Activated T-cell treated with anti-CD3 and anti-CD28 coated beads for 48 hours (primary cell): Measurements from ENCODE around the gene TAS2R13.

ENCODE experiments used
- DNase-seq: peaks from one replicate; pipeline ENCODE4 v3.0.0-alpha.2; 2020; ENCODE audit warnings: low read depth

TAS2R13 gene

GRCh38 chr12:10909462-10909861 is at the start of gene TAS2R13:
Gene TAS2R13 (minus strand): TSS chr12:10909562. CDS start chr12:10909298, 264 bp downstream.
- no peak for DNase-seq

DNA sequence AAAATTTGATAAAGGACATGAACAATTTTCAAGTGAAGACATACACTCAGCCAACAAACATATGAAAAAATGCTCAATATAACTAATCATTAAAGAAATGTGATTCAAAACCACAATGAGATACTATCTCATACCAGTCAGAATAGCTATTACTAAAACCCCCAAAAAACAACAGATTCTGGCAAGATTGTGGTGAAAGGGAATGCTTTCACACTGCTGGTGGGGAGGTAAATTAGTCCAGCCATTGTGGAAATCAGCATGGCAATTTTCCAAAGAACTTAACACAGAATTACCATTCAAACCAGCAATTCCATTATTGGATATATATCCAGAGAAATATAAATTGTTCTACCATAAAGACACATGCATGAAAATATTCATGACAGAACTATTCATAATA is 48.4 kb upstream of the TAS2R13 start:
- no peak for DNase-seq

- no peak for DNase-seq
Observed at GRCh38 chr12:10956085-10956484, 46.7 kb upstream of the TAS2R13 start.

- no peak for DNase-seq
Observed at GRCh38 chr12:10952645-10953044, 43.3 kb upstream of the TAS2R13 start.

GRCh38 chr12:10943167-10943566 is 33.8 kb upstream of the TAS2R13 start:
- no peak for DNase-seq

DNA sequence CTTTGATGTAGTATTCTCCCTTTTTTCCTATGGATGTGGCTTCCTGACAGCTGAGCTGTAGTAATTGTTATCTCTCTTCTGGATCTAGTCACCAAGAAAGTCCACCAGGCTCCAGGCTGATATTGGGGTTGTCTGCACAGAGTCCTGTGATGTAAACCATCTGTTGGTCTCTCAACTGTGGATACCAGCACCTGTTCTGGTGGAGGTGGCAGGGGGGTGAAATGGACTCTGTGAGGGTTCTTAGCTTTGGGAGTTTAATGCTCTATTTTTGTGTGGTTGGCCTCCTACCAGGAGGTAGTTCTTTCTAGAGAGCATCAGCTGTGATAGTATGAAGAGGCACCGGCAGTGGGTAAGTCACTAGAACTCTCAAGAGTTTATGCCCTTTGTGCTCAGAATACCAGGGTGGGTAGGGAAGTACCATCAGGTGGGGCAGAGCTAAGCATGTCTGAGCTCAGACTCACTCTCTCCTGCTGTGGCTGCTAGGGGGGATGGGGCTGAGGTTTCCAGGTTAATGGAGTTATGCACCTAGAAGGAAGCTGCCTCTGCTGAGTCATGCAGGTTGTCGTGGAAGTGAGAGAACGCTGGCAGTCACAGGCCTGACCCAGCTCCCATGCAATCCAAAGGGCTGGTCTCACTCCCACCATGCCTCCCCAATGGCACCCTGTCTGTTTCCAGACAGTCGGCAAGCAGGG is 32.7 kb upstream of the TAS2R13 start:
- DNase-seq, result no peak

DNA sequence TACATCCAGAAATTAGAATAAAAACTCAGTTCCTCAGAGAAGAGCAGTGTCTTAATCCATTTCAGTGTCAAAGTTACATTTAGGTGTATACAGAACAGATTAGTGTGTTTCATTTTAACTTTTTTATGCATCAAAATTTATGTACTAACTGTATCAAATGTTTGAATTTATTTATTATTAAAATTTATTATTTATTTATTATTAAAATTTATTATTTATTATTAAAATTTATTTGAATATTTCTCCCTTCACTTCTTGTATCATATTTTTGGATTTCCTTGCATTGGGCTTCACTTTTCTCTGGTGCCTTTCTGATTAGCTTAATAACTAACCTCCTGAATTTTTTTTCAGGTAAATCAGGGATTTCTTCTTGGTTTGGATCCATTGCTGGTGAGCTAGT is 32.0 kb upstream of the TAS2R13 start:
- no peak for DNase-seq

GRCh38 chr12:10940389-10940788 is 31.0 kb upstream of the TAS2R13 start:
- no peak for DNase-seq

DNA sequence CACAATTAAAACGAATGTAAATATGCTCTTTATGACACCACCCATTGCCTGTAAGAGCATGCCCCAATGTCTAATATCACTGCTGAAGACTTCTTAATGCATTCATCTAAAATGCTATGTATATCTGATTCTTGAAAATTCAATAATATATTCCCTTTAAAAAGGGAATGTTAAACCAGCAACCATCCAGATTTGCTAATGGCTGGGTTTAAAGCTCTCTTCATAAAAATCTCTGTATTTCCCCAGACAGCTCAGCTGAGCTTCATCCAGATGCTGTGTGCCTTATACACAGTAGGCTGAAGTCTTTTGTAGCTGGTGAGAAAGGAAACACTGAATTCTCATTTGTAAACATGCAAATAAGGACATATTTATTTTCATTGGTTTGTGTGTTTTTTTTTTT is 29.8 kb upstream of the TAS2R13 start, which contains the start of gene TAS2R14:
TSS of gene TAS2R14 (minus strand) at position 101 of the 400 bp plus-strand sequence. CDS start at position 45, 56 bp downstream.
- no peak for DNase-seq

DNA sequence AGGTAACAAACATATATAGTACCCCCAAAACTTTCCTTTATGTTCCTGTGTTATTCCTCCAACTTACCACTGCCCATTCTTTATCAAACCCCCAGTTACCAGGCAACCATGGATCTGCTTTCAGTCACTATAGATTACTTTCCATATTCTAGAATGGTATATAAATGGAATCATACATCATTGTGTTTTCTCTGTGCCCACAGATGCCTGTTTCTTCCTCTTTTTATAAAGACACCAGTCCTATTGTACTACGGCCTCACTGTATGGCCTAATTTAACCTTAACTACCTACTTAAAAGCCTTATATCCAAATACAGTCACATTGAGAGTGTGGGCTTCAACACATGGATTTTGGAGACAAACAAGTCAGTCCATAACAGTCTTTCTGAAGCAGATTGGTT is 27.1 kb upstream of the TAS2R13 start:
- DNase-seq, result no peak

DNA sequence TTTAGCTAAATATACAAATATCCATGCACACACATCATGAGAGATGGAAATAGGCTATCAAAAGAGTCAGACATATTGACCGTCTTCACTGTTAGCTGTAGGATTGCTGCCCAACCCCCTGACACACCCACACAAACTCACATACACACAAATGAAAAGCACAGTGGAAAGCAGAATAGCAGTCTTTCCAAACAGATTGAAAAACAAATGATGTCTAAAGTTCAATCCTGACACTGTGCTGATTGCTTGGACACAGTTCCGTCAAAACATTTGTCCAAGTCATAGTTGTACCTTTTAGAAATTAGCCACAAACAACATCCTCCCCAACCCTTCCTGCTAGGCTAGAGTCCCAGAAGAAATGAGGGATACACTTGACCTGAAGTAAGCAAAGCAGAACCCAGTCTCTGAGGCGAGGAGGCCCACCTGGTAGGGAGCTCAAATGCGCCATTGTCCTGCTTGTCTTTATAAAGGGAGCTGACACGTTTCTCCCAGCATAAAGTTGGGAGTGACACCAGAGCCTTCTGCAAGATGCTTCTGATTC is 19.5 kb upstream of the TAS2R13 start, which contains the start of gene PRH2:
TSS of gene PRH2 (plus strand) at position 491 of the 541 bp plus-strand sequence. CDS start at position 529, 38 bp downstream.
- DNase-seq, result no peak

GRCh38 chr12:10926269-10926668 is 16.9 kb upstream of the TAS2R13 start:
- no peak for DNase-seq

DNA sequence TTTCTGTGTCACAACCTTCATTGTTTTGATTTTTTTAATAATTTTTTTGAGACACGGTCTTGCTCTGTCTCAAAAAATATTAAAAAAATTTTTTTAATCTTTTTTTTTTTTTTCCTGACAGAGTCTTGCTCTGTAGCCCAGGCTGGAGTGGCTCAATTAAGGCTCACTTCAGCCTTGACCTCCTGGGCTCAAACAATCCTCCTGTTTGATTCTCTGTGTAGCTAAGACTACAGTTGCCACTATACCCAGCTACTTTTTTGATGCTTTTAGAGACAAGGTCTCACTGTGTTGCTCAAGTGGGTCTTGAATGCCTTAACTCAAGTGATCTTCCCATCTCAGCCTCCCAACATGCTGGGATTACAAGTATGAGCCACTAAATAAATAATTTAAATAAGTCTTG is 10.4 kb upstream of the TAS2R13 start:
- DNase-seq, result no peak

GRCh38 chr12:10910380-10910779 is 1.0 kb upstream of the TAS2R13 start:
- DNase-seq, result no peak

GRCh38 chr12:10904686-10905085 is 4.7 kb downstream of the TAS2R13 start:
- DNase-seq, result no peak

- no peak for DNase-seq
Observed at GRCh38 chr12:10901427-10901826, 7.9 kb downstream of the TAS2R13 start.

DNA sequence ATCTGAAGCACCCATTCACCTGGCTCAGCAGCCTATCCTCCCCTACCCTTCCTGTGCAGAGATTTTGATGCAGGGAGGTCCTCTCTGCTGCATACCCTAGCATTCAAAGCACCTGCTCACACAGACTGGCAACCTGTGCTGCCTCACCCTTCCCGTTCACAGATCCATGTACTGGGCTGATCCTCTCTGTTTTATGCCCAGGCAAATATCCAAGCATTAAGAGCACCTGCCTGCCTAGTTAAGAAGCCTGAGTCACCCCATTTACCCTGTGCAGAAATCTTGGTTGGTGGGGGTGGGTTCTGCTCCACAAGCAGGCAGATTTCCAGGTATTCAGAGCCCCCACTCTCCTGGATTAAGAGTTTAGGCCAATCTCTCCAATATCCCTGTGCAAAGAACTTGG is 8.4 kb downstream of the TAS2R13 start:
- DNase-seq, result no peak

- DNase-seq, result no peak
Observed at GRCh38 chr12:10900530-10900929, 8.8 kb downstream of the TAS2R13 start.

DNA sequence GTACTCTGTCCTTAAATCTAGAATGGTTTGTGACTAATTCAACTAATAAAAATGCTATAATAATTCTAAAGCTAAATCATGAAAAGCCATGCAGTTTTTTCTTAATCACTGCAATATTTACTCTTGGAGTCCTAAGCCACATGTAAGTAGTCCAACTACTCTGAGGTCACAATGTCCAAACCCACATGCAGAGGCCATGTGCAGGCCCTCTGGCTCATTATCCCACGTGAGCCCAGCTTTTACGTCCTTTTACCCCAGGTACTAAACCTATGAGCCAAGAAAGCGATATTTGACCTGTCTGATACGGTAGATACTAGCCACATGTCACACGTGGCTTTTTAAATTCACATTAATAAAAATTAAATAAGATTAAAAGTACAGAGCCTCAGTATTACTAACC is 12.5 kb downstream of the TAS2R13 start:
- no peak for DNase-seq

DNA sequence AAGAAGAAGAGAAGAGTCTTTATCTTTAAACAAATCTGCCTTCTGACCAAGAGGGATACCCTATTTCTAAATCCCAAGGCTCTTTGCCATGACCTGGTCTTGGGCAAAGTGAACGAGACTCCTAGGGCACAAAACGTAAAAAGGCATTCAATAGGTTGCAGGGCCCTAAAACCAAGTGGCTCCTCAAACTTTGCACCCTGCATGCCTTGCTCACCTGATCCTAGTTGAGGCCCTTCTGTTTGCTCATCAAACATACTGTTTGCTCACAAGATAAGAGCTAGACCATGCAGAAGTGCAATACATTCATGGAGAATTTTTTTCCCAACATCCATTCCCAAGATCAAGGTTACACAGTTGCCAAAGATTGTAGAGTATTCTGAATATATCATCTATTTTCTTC is 17.4 kb downstream of the TAS2R13 start:
- DNase-seq, result no peak

GRCh38 chr12:10889226-10889625 is 20.1 kb downstream of the TAS2R13 start:
- no peak for DNase-seq

GRCh38 chr12:10884086-10884725 is 25.2 kb downstream of the TAS2R13 start, which contains the start of gene PRH1:
Gene PRH1 (minus strand): TSS chr12:10884255. CDS start chr12:10884217, 38 bp downstream.
- DNase-seq, result no peak

DNA sequence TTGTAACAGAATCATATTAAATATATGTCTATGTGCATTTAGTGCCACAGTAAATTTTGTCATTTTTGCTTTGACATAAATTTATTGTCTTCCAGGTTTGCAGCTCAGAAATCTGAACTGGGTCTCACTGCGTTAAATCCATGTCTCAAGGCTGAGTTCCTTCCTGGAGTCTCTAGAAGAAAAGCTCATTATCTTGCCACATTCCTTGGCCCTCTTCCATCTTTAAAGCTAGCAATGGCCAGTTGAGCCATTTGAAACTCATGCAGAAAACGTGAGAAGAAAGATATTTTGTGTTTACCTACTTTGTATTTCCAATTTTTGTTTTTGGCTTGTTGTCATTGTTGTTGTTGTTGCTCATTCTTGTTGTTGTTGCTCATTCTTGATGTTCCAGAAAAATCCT is 36.0 kb downstream of the TAS2R13 start:
- no peak for DNase-seq
